GM19328 (cell line): ENCODE results near the gene EFHC1.

Experiments used
- ATAC-seq: cut with Tn5 transposase; IDR thresholded peaks from one replicate; pipeline ENCODE4 v1.9.1; 2021; ENCODE audit warnings: mild to moderate bottlenecking, moderate library complexity; ENCODE audit not compliant: unreplicated experiment

EFHC1 gene

GRCh38 chr6:52395969-52396368 is 24.2 kb upstream of the EFHC1 start:
- no peak for ATAC-seq

GRCh38 chr6:52399511-52400312 is 20.4 kb upstream of the EFHC1 start:
- ATAC-seq, result no peak

- no peak for ATAC-seq
These were observed 19.7 kb upstream of the EFHC1 start for GRCh38 chr6:52400313-52401041.

GRCh38 chr6:52403086-52403485 is 17.1 kb upstream of the EFHC1 start:
- no peak for ATAC-seq

- ATAC-seq, result no peak
These were observed 16.5 kb upstream of the EFHC1 start for GRCh38 chr6:52403627-52404026.

- no peak for ATAC-seq
These were observed 14.9 kb upstream of the EFHC1 start for GRCh38 chr6:52405243-52405642.

- no peak for ATAC-seq
These were observed 12.7 kb upstream of the EFHC1 start for GRCh38 chr6:52407467-52407866.

GRCh38 chr6:52409499-52409898 is 10.6 kb upstream of the EFHC1 start:
- ATAC-seq, result no peak

GRCh38 chr6:52410979-52411378 is 9.2 kb upstream of the EFHC1 start:
- ATAC-seq, result no peak

- ATAC-seq, result no peak
These were observed 8.2 kb upstream of the EFHC1 start for GRCh38 chr6:52411911-52412310.

- ATAC-seq, result no peak
These were observed 4.8 kb upstream of the EFHC1 start for GRCh38 chr6:52415333-52415732.

GRCh38 chr6:52415917-52416628 is 4.1 kb upstream of the EFHC1 start:
- no peak for ATAC-seq

GRCh38 chr6:52416629-52417151 is 3.5 kb upstream of the EFHC1 start:
- ATAC-seq, result no peak

GRCh38 chr6:52417675-52418111 is 2.4 kb upstream of the EFHC1 start:
- no peak for ATAC-seq

- ATAC-seq, result no peak
These were observed 1.5 kb upstream of the EFHC1 start for GRCh38 chr6:52418606-52419005.

- no peak for ATAC-seq
These were observed 671 bp downstream of the EFHC1 start for GRCh38 chr6:52420668-52421358.

- no peak for ATAC-seq
These were observed 2.0 kb downstream of the EFHC1 start for GRCh38 chr6:52422156-52422555.

GRCh38 chr6:52423448-52423847 is 3.3 kb downstream of the EFHC1 start:
- ATAC-seq, result no peak

GRCh38 chr6:52423971-52424381 is 3.8 kb downstream of the EFHC1 start:
- ATAC-seq, result no peak

GRCh38 chr6:52424513-52424912 is 4.4 kb downstream of the EFHC1 start:
- no peak for ATAC-seq

- ATAC-seq, result no peak
These were observed 6.5 kb downstream of the EFHC1 start for GRCh38 chr6:52426667-52427066.
